ENCODE results near the gene CEP44. TPM values are rescaled to one million over a fixed set of nuclear protein-coding genes. Genes with fewer than 3 reads are reported as not detected.
"Not testable (repeated sequence)": the region's sequence is repeated elsewhere in the genome, so short reads cannot be mapped to it uniquely, and the experiment has no call there.

The CEP44 gene
- total RNA-seq, 1 experiment from 2014 or later: 11.5 TPM

DNA sequence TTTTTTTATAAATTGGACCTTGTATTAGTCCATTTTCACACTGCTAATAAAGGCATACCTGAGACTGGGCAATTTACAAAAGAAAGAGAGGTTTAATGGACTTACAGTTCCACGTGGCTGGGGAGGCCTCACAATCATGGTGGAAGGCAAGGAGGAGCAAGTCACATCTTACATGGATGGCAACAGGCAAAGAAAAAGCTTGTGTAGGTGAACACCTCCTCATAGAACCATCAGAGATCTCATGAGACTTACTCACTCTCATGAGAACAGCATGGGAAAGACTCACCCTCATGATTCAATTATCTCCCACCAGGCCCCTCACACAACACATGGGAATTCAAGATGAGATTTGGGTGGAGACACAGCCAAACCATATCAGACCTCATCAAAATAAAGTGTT, 80.1 kb downstream of the CEP44 start:
- CTCF ChIA-PET: interaction anchor here (1.0 kb wide), 1 partner anchor 268 kb away, joined by 8 read pairs; no protein-coding TSS in a partner anchor
- H3K4me1 ChIP-seq (ENCODE audit: control insufficient read depth in 1 of 2, insufficient read depth in 2 of 2, low read length in 2 of 2); ATAC-seq; H3K27me3 ChIP-seq (ENCODE audit: insufficient read depth, low read length); H3K9me3 ChIP-seq (ENCODE audit: control insufficient read depth in 1 of 2, insufficient read depth in 1 of 2, low read depth in 1 of 2, low read length in 2 of 2); H3K4me3 ChIP-seq (replicated peaks in 1 of 2; ENCODE audit: low read depth in 1 of 2, low read length in 2 of 2); POLR2A ChIA-PET; H3K79me2 ChIP-seq (ENCODE audit: insufficient read depth, low read length); H4K20me1 ChIP-seq (ENCODE audit: insufficient read depth); DNase-seq (ENCODE audit: low read depth, low spot score); H2AFZ ChIP-seq (ENCODE audit: low read depth, low read length, poor library complexity, severe bottlenecking); RAD21 ChIA-PET (ENCODE audit: low non-redundant PET in 1 of 2, low total read pairs in 2 of 2, uncharacterized antibody in 2 of 2, unreplicated experiment in 2 of 2); H3K36me3 ChIP-seq (ENCODE audit: control insufficient read depth in 1 of 2, insufficient read depth in 2 of 2, low read length in 2 of 2); H3K9ac ChIP-seq (ENCODE audit: low read length); H3K4me2 ChIP-seq (ENCODE audit: low read length); BruUV-seq (replicated peaks); H3K27ac ChIP-seq (ENCODE audit: low read depth, low read length); H3K9me2 ChIP-seq (ENCODE audit: insufficient read depth): not testable (repeated sequence)
- intact Hi-C loops (cut with micrococcal nuclease): loop anchor here (2.0 to 10.0 kb wide), 3 partner anchors 889 to 1531 kb away; no protein-coding TSS in a partner anchor

DNA sequence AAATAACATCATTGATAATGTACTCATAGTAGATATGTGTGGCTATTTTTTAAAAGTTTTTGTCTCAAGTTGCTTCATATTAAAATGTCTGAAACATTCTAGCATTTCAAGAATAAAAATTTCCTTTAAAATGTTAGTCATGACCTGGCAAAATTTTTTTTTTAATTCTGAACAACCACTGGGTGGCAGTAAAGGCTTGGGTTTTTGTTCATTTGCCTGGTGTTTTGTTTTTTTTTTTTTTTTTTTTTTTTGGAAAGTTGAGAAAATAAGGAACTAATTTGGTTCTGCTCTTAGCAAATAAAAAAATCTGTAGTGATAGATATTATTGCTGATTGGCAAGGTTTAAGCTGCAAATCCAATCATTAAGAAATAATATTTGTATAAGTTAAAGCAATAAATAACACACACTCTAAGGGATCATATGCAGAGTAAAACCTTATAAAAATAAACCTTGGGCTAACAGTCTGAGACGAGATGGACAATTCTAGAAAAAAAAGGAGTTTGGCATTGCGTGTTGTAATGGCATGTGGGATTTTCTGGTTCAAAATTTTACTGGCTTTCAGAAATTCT, 81.4 kb downstream of the CEP44 start:
- H3K9ac ChIP-seq (ENCODE audit: low read length): no peak overlapping the region
- H3K27me3 ChIP-seq (ENCODE audit: insufficient read depth, low read length): no peaks in the 10 kb centered on the region
- DNase-seq (ENCODE audit: low read depth, low spot score): peak; percentile 26
- TF ChIP-seq RAD21 (IDR thresholded peaks at IDR 0.05; ENCODE audit: low read depth) (peak; percentile 76), SRF (IDR thresholded peaks at IDR 0.05; ENCODE audit: low read depth) (no peak), CBX3 (IDR thresholded peaks at IDR 0.05; ENCODE audit: low read depth) (no peak), CEBPB (IDR thresholded peaks at IDR 0.05; ENCODE audit: low read depth) (no peak), JUND (IDR thresholded peaks at IDR 0.05) (no peak), CTCF (IDR thresholded peaks at IDR 0.05 in 2 of 3, conservative IDR thresholded peaks at IDR 0.05 in 1 of 3; ENCODE audit: borderline replicate concordance in 1 of 3, insufficient read depth in 1 of 3, low read depth in 2 of 3, low read length in 2 of 3) (peak; percentile 24 to 72 (median 61); a peak in 5 of 6 replicates), ZNF274 (IDR thresholded peaks at IDR 0.05; ENCODE audit: low read depth, low read length) (no peak)
- no peaks in the 10 kb centered on the region for H3K9me2 ChIP-seq (ENCODE audit: insufficient read depth)
- H3K27ac ChIP-seq (ENCODE audit: low read depth, low read length): no peak overlapping the region
- no peaks in the 10 kb centered on the region for H3K9me3 ChIP-seq (ENCODE audit: control insufficient read depth in 1 of 2, insufficient read depth in 1 of 2, low read depth in 1 of 2, low read length in 2 of 2)
- H3K36me3 ChIP-seq (ENCODE audit: control insufficient read depth in 1 of 2, insufficient read depth in 2 of 2, low read length in 2 of 2): no peaks in the 10 kb centered on the region
- ChIA-PET POLR2A (interaction anchor here (0.6 kb wide), 1 partner anchor 23 kb away, joined by 3 read pairs; no protein-coding TSS in a partner anchor), RAD21 (ENCODE audit: low non-redundant PET in 1 of 2, low total read pairs in 2 of 2, uncharacterized antibody in 2 of 2, unreplicated experiment in 2 of 2) (no interaction called here), CTCF (interaction anchor here (1.0 kb wide), 1 partner anchor 267 kb away, joined by 8 read pairs; no protein-coding TSS in a partner anchor)
- no peak for ATAC-seq
- no peak overlapping the region for H3K4me2 ChIP-seq (ENCODE audit: low read length)
- intact Hi-C loops (cut with micrococcal nuclease): loop anchor here (1.0 to 10.0 kb wide), 4 partner anchors 267 to 1530 kb away; no protein-coding TSS in a partner anchor
- no TSS peak for BruUV-seq (replicated peaks)
- no peak overlapping the region for H2AFZ ChIP-seq (ENCODE audit: low read depth, low read length, poor library complexity, severe bottlenecking)
- no peaks in the 10 kb centered on the region for H3K4me1 ChIP-seq (ENCODE audit: control insufficient read depth in 1 of 2, insufficient read depth in 2 of 2, low read length in 2 of 2)
- H3K4me3 ChIP-seq (replicated peaks in 1 of 2; ENCODE audit: low read depth in 1 of 2, low read length in 2 of 2): no peak overlapping the region
- no peaks in the 10 kb centered on the region for H3K79me2 ChIP-seq (ENCODE audit: insufficient read depth, low read length)
- H4K20me1 ChIP-seq (ENCODE audit: insufficient read depth): no peaks in the 10 kb centered on the region
